WTC11 (cell line): ENCODE results near the gene CHST15. TPM values are rescaled to one million over a fixed set of nuclear protein-coding genes. Genes with fewer than 3 reads are reported as not detected.

Experiments
- ATAC-seq: fragments of 200-7000 bp; cut with Tn5 transposase; 2 replicates; pipeline ENCODE4 v1.10.0; 2021; ENCODE audit warnings: mild to moderate bottlenecking, moderate library complexity
- CTCF ChIA-PET: fragments of 300-600 bp; sonication (Branson Sonifier 250); formaldehyde crosslinking; loops from one replicate; lab custom pipeline; 2021; ENCODE audit warnings: antibody characterized with exemption; lab: Charles Lee
- POLR2A ChIA-PET: fragments of 350-600 bp; sonication (Branson Sonifier 250); formaldehyde crosslinking; loops from one replicate; lab custom pipeline; 2021; ENCODE audit warnings: antibody characterized with exemption; lab: Charles Lee
- DNase-seq: peaks from one replicate; pipeline ENCODE4 v3.0.0; 2021; ENCODE audit warnings: low spot score
- H3K27ac Mint-ChIP-seq: 2 replicates; pipeline ENCODE4 v1.8.0; 2021; ENCODE audit warnings: mixed read lengths
- H3K27me3 Mint-ChIP-seq: 2 replicates; pipeline ENCODE4 v1.8.0; 2021; ENCODE audit warnings: low read depth, mild to moderate bottlenecking, moderate library complexity, mixed read lengths
- H3K36me3 Mint-ChIP-seq: 2 replicates; pipeline ENCODE4 v1.8.0; 2021; ENCODE audit warnings: mixed read lengths
- H3K4me1 Mint-ChIP-seq: 2 replicates; pipeline ENCODE4 v1.8.0; 2022; ENCODE audit warnings: mixed read lengths
- H3K4me3 Mint-ChIP-seq: 2 replicates; pipeline ENCODE4 v1.8.0; 2021; ENCODE audit warnings: mild to moderate bottlenecking, moderate library complexity, mixed read lengths
- H3K9me3 Mint-ChIP-seq: 2 replicates; pipeline ENCODE4 v1.8.0; 2021; ENCODE audit warnings: mixed read lengths
- CBFB ChIP-seq: sonication (generic); formaldehyde crosslinking; IDR thresholded peaks from 2 replicates; pipeline ENCODE4 v1.8.1; 2022; ENCODE audit warnings: mild to moderate bottlenecking, low read depth, missing genetic modification reagents
- CREM ChIP-seq: sonication (generic); formaldehyde crosslinking; IDR thresholded peaks from 2 replicates; pipeline ENCODE4 v1.8.1; 2022; ENCODE audit warnings: mild to moderate bottlenecking, missing genetic modification reagents, moderate library complexity
- CTCF ChIP-seq: fragments of 200-600 bp; IDR thresholded peaks from 2 replicates; pipeline ENCODE4 v1.8.0; 2022; ENCODE audit warnings: antibody characterized with exemption
- ELF4 ChIP-seq: sonication (generic); formaldehyde crosslinking; IDR thresholded peaks from 2 replicates; pipeline ENCODE4 v1.8.1; 2022; ENCODE audit warnings: low read depth, mild to moderate bottlenecking, moderate library complexity, missing genetic modification reagents
- EMX1 ChIP-seq: fragments of 250-450 bp; sonication (Bioruptor Pico); IDR thresholded peaks from 2 replicates; pipeline ENCODE4 v1.8.0; 2021; ENCODE audit warnings: mild to moderate bottlenecking
- ETV6 ChIP-seq: sonication (generic); formaldehyde crosslinking; IDR thresholded peaks from 2 replicates; pipeline ENCODE4 v1.8.1; 2022; ENCODE audit warnings: mild to moderate bottlenecking, missing genetic modification reagents
- FOXP1 ChIP-seq: sonication (generic); formaldehyde crosslinking; IDR thresholded peaks from 2 replicates; pipeline ENCODE4 v1.8.0; 2022; ENCODE audit warnings: missing genetic modification reagents, mild to moderate bottlenecking, moderate library complexity, borderline replicate concordance
- GABPB1 ChIP-seq: sonication (generic); formaldehyde crosslinking; IDR thresholded peaks from 2 replicates; pipeline ENCODE4 v1.8.1; 2023; ENCODE audit warnings: mild to moderate bottlenecking, missing genetic modification reagents
- GRHL2 ChIP-seq: fragments of 250-450 bp; sonication (Bioruptor Pico); IDR thresholded peaks from 2 replicates; pipeline ENCODE4 v1.8.0; 2022; ENCODE audit warnings: mild to moderate bottlenecking, moderate library complexity; ENCODE audit not compliant: insufficient replicate concordance, severe bottlenecking
- GTF2I ChIP-seq: fragments of 250-450 bp; sonication (Bioruptor Pico); conservative IDR thresholded peaks from 2 replicates; pipeline ENCODE4 v1.4.0; 2021; ENCODE audit warnings: mild to moderate bottlenecking
- HMGA2 ChIP-seq: fragments of 250-450 bp; sonication (Bioruptor Pico); IDR thresholded peaks from 2 replicates; pipeline ENCODE4 v1.4.0; 2021; ENCODE audit warnings: mild to moderate bottlenecking, moderate library complexity
- JAZF1 ChIP-seq: fragments of 250-450 bp; sonication (Bioruptor Pico); IDR thresholded peaks from 2 replicates; pipeline ENCODE4 v1.9.0; 2021; ENCODE audit warnings: moderate library complexity, mild to moderate bottlenecking, inconsistent platforms
- JUN ChIP-seq: sonication (generic); formaldehyde crosslinking; IDR thresholded peaks from 2 replicates; pipeline ENCODE4 v1.8.0; 2023; ENCODE audit warnings: mild to moderate bottlenecking, missing genetic modification reagents
- MXD4 ChIP-seq: fragments of 250-450 bp; sonication (Bioruptor Pico); IDR thresholded peaks from 2 replicates; pipeline ENCODE4 v1.8.0; 2021; ENCODE audit warnings: mild to moderate bottlenecking, moderate library complexity, borderline replicate concordance
- NFYB ChIP-seq: sonication (generic); formaldehyde crosslinking; conservative IDR thresholded peaks from 2 replicates; pipeline ENCODE4 v1.8.0; 2022; ENCODE audit warnings: low read depth, missing genetic modification reagents
- NR3C1 ChIP-seq: sonication (generic); formaldehyde crosslinking; conservative IDR thresholded peaks from 2 replicates; pipeline ENCODE4 v1.8.1; 2023; ENCODE audit warnings: low read depth, mild to moderate bottlenecking, missing genetic modification reagents
- PREB ChIP-seq: sonication (generic); formaldehyde crosslinking; IDR thresholded peaks from 2 replicates; pipeline ENCODE4 v1.8.1; 2022; ENCODE audit warnings: mild to moderate bottlenecking, missing genetic modification reagents, moderate library complexity, borderline replicate concordance
- PRRX2 ChIP-seq: fragments of 250-450 bp; sonication (Bioruptor Pico); IDR thresholded peaks from 2 replicates; pipeline ENCODE4 v1.8.0; 2021; ENCODE audit warnings: mild to moderate bottlenecking
- RORB ChIP-seq: fragments of 250-450 bp; sonication (Bioruptor Pico); IDR thresholded peaks from 2 replicates; pipeline ENCODE4 v1.9.0; 2021; ENCODE audit warnings: mild to moderate bottlenecking
- TCF7 ChIP-seq: sonication (generic); formaldehyde crosslinking; IDR thresholded peaks from 2 replicates; pipeline ENCODE4 v1.8.0; 2022; ENCODE audit warnings: mild to moderate bottlenecking, low read depth, missing genetic modification reagents, moderate library complexity
- TP53 ChIP-seq: sonication (generic); formaldehyde crosslinking; IDR thresholded peaks from 2 replicates; pipeline ENCODE4 v1.8.1; 2023; ENCODE audit warnings: mild to moderate bottlenecking, missing genetic modification reagents
- USF2 ChIP-seq: sonication (generic); formaldehyde crosslinking; IDR thresholded peaks from 2 replicates; pipeline ENCODE4 v1.8.1; 2023; ENCODE audit warnings: mild to moderate bottlenecking, missing genetic modification reagents, moderate library complexity
- ZNF219 ChIP-seq: sonication (generic); formaldehyde crosslinking; IDR thresholded peaks from 2 replicates; pipeline ENCODE4 v1.8.0; 2023; ENCODE audit warnings: missing genetic modification reagents, mild to moderate bottlenecking, borderline replicate concordance
- ZNF263 ChIP-seq: sonication (generic); formaldehyde crosslinking; IDR thresholded peaks from 2 replicates; pipeline ENCODE4 v1.8.1; 2022; ENCODE audit warnings: low read depth, mild to moderate bottlenecking, moderate library complexity, missing genetic modification reagents
- ZNF671 ChIP-seq: fragments of 250-450 bp; sonication (Bioruptor Pico); IDR thresholded peaks from 2 replicates; pipeline ENCODE4 v1.8.0; 2021; ENCODE audit warnings: mild to moderate bottlenecking
- total RNA-seq: library from RNA; stranded (reverse); gene quantifications from 3 replicates; pipeline ENCODE4 v1.2.3, GENCODE V29; 2021

Gene CHST15
- total RNA-seq, 1 experiment from 2014 or later = 10.7 TPM

- POLR2A ChIA-PET = no interaction called here
- CTCF ChIA-PET = no interaction called here
- TF ChIP-seq MXD4 (CRISPR knock-in tag) (no peak), JUN (CRISPR knock-in tag) (no peak), TCF7 (CRISPR knock-in tag) (no peak), CBFB (CRISPR knock-in tag) (no peak), GABPB1 (CRISPR knock-in tag) (no peak), USF2 (CRISPR knock-in tag) (no peak), ZNF263 (CRISPR knock-in tag) (no peak), NFYB (no peak), NR3C1 (CRISPR knock-in tag) (no peak), PREB (CRISPR knock-in tag) (no peak), PRRX2 (CRISPR knock-in tag) (no peak), JAZF1 (CRISPR knock-in tag) (no peak), ETV6 (no peak)
- Mint-ChIP-seq H3K36me3 (peaks cover 5% of the 10 kb centered on the region; the same call in 1 of the 2 replicates), H3K27ac (no peak overlapping the region; the same call in 1 of the 2 replicates), H3K27me3 (no peaks in the 10 kb centered on the region; the same call in 1 of the 2 replicates), H3K9me3 (no peaks in the 10 kb centered on the region), H3K4me1 (peaks cover 26% of the 10 kb centered on the region), H3K4me3 (no peak overlapping the region)
- ATAC-seq = no peak
- no peak for DNase-seq
Measured at GRCh38 chr10:124045276-124045675, 48.1 kb downstream of the CHST15 start.

- Mint-ChIP-seq H3K36me3 (peaks cover 5% of the 10 kb centered on the region; the same call in 1 of the 2 replicates), H3K27me3 (no peaks in the 10 kb centered on the region; the same call in 1 of the 2 replicates), H3K4me1 (peaks cover 26% of the 10 kb centered on the region), H3K4me3 (no peak overlapping the region), H3K9me3 (no peaks in the 10 kb centered on the region), H3K27ac (no peak overlapping the region)
- TF ChIP-seq USF2 (CRISPR knock-in tag) = no peak
- no peak for TF ChIP-seq RORB
- TF ChIP-seq MXD4 (CRISPR knock-in tag) = no peak
- no peak for TF ChIP-seq GRHL2
- TF ChIP-seq JUN (CRISPR knock-in tag) = no peak
- no peak for TF ChIP-seq FOXP1 (CRISPR knock-in tag)
- no peak for TF ChIP-seq ZNF671
- TF ChIP-seq ELF4 (CRISPR knock-in tag) = no peak
- no peak for TF ChIP-seq EMX1
- no peak for TF ChIP-seq ZNF219 (CRISPR knock-in tag)
- no peak for TF ChIP-seq HMGA2 (CRISPR knock-in tag)
- TF ChIP-seq GTF2I (CRISPR knock-in tag) = no peak
- TF ChIP-seq TCF7 (CRISPR knock-in tag) = no peak
- TF ChIP-seq CREM = no peak
- TF ChIP-seq TP53 = no peak
- TF ChIP-seq CTCF = no peak
- TF ChIP-seq ETV6 = no peak
- ATAC-seq = no peak; the same call in 1 of the 2 replicates
- ChIA-PET POLR2A (no interaction called here), CTCF (no interaction called here)
- DNase-seq = no peak
Measured at GRCh38 chr10:124044143-124044862, 49.1 kb downstream of the CHST15 start.
